Measurements from ENCODE around the gene PAK2.
"Not testable (repeated sequence)": the region's sequence is repeated elsewhere in the genome, so short reads cannot be mapped to it uniquely, and the experiment has no call there.

Gene PAK2

GRCh38 chr3:196837819-196838420, 98.3 kb downstream of the PAK2 start:
- H3K4me3 ChIP-seq: no peak overlapping the region
- H3K27me3 ChIP-seq: no peaks in the 10 kb centered on the region
- H3K4me2 ChIP-seq: no peak overlapping the region
- no peak for TF ChIP-seq Cebpa-rat (IDR thresholded peaks at IDR 0.05)
- no peaks in the 10 kb centered on the region for H3K9me3 ChIP-seq
- no peaks in the 10 kb centered on the region for H3K4me1 ChIP-seq
- no peak overlapping the region for H3K9ac ChIP-seq
- no peaks in the 10 kb centered on the region for H4K20me1 ChIP-seq
- no peak overlapping the region for H3K27ac ChIP-seq
- peaks cover 2% of the 10 kb centered on the region; the same call in 1 of the 2 replicates for H3K36me3 ChIP-seq

GRCh38 chr3:196839351-196839750, 99.7 kb downstream of the PAK2 start:
- not testable (repeated sequence) for H3K9ac ChIP-seq, H3K27ac ChIP-seq, H3K4me2 ChIP-seq, H3K4me3 ChIP-seq, H3K9me3 ChIP-seq, H3K27me3 ChIP-seq, H3K36me3 ChIP-seq, H3K4me1 ChIP-seq, H4K20me1 ChIP-seq

- Histone ChIP-seq H3K9me3 (peaks cover 11% of the 10 kb centered on the region; the same call in 1 of the 2 replicates), H3K27ac (no peak overlapping the region), H3K9ac (no peak overlapping the region), H3K36me3 (no peaks in the 10 kb centered on the region), H3K4me2 (no peak overlapping the region), H3K27me3 (no peaks in the 10 kb centered on the region), H4K20me1 (no peaks in the 10 kb centered on the region), H3K4me3 (no peak overlapping the region), H3K4me1 (no peaks in the 10 kb centered on the region)
- no peak for TF ChIP-seq Cebpa-rat (IDR thresholded peaks at IDR 0.05)
Measured at GRCh38 chr3:196842567-196843434, 103.1 kb downstream of the PAK2 start.

GRCh38 chr3:196843435-196844110, 103.9 kb downstream of the PAK2 start:
- H3K36me3 ChIP-seq: no peaks in the 10 kb centered on the region
- H3K4me2 ChIP-seq: no peak overlapping the region
- H3K4me3 ChIP-seq: no peak overlapping the region
- peaks cover 18% of the 10 kb centered on the region for H3K9me3 ChIP-seq
- H3K9ac ChIP-seq: no peak overlapping the region
- H3K4me1 ChIP-seq: no peaks in the 10 kb centered on the region
- no peaks in the 10 kb centered on the region for H3K27me3 ChIP-seq
- TF ChIP-seq Cebpa-rat (IDR thresholded peaks at IDR 0.05): no peak
- no peaks in the 10 kb centered on the region for H4K20me1 ChIP-seq
- H3K27ac ChIP-seq: no peak overlapping the region

- not testable (repeated sequence) for H3K36me3 ChIP-seq, H3K4me1 ChIP-seq, H3K27me3 ChIP-seq, H3K4me3 ChIP-seq, H3K27ac ChIP-seq, H4K20me1 ChIP-seq, H3K9ac ChIP-seq, H3K4me2 ChIP-seq
- peaks cover 28% of the 10 kb centered on the region for H3K9me3 ChIP-seq
Measured at GRCh38 chr3:196844235-196845219, 104.9 kb downstream of the PAK2 start.

- H3K4me1 ChIP-seq, H3K36me3 ChIP-seq, H3K4me2 ChIP-seq, H3K4me3 ChIP-seq, H3K9ac ChIP-seq, H3K27me3 ChIP-seq, H4K20me1 ChIP-seq, H3K27ac ChIP-seq: not testable (repeated sequence)
- peaks cover 33% of the 10 kb centered on the region for H3K9me3 ChIP-seq
Measured at GRCh38 chr3:196848375-196848774, 108.7 kb downstream of the PAK2 start.

GRCh38 chr3:196849180-196849741, 109.6 kb downstream of the PAK2 start:
- Histone ChIP-seq H3K4me3 (no peak overlapping the region), H3K9ac (no peak overlapping the region)
- TF ChIP-seq Cebpa-rat (IDR thresholded peaks at IDR 0.05): no peak

GRCh38 chr3:196863000-196863399, 123.3 kb downstream of the PAK2 start:
- not testable (repeated sequence) for H3K36me3 ChIP-seq, H4K20me1 ChIP-seq, H3K4me3 ChIP-seq, H3K9ac ChIP-seq, H3K4me2 ChIP-seq, H3K27ac ChIP-seq, H3K4me1 ChIP-seq, H3K27me3 ChIP-seq
- peaks cover 24% of the 10 kb centered on the region for H3K9me3 ChIP-seq

More at GRCh38 chr3:196849180-196849741, 109.6 kb downstream of the PAK2 start:
- no peak overlapping the region for H3K4me2 ChIP-seq
- peaks cover 33% of the 10 kb centered on the region for H3K9me3 ChIP-seq
- H3K36me3 ChIP-seq: no peaks in the 10 kb centered on the region
- no peaks in the 10 kb centered on the region for H3K4me1 ChIP-seq
- H3K27ac ChIP-seq: no peak overlapping the region
- H4K20me1 ChIP-seq: no peaks in the 10 kb centered on the region
- no peaks in the 10 kb centered on the region for H3K27me3 ChIP-seq

GRCh38 chr3:196867155-196867506, 127.5 kb downstream of the PAK2 start:
- Histone ChIP-seq H3K4me2 (peak overlapping the region; percentile 83), H3K9ac (peak overlapping the region; percentile 97), H3K27ac (peak overlapping the region; percentile 93), H3K27me3 (no peaks in the 10 kb centered on the region), H4K20me1 (peaks cover 44% of the 10 kb centered on the region), H3K9me3 (peaks cover 15% of the 10 kb centered on the region), H3K4me3 (peak overlapping the region; percentile 100), H3K36me3 (peaks cover 18% of the 10 kb centered on the region), H3K4me1 (peaks cover 28% of the 10 kb centered on the region)
- no peak for TF ChIP-seq Cebpa-rat (IDR thresholded peaks at IDR 0.05)
